GM12878 (cell line): ENCODE data around the gene PTPRU. TPM values are rescaled to one million over a fixed set of nuclear protein-coding genes. Genes with fewer than 3 reads are reported as not detected.

Experiments used
- ATAC-seq: fragments of 200-7000 bp; cut with Tn5 transposase; 3 replicates; pipeline ENCODE4 v1.9.1; 2020; ENCODE audit warnings: mild to moderate bottlenecking, moderate library complexity
- BruUV-seq: library from RNA; stranded (reverse); fragments of 400-500 nt; replicated peaks from 2 replicates; lab custom pipeline; 2021; lab: Mats Ljungman, UMichigan
- CTCF ChIA-PET: fragments of 300-600 bp; sonication (Branson Sonifier 250); formaldehyde crosslinking; extraction: SDS; loops from one replicate; lab custom pipeline; 2021; ENCODE audit warnings: inconsistent platforms; lab: Yijun Ruan, JAX
- POLR2A ChIA-PET: fragments of 350-600 bp; formaldehyde crosslinking; extraction: SDS; loops from one replicate; lab custom pipeline; 2021; ENCODE audit warnings: inconsistent platforms; lab: Charles Lee
- RAD21 ChIA-PET: fragments of 300-600 bp; sonication (Branson Sonifier 250); formaldehyde crosslinking; loops from one replicate; lab custom pipeline; 2023; ENCODE audit warnings: antibody characterized with exemption; ENCODE audit not compliant: unreplicated experiment; lab: Charles Lee
- SMC1A ChIA-PET: fragments of 300-600 bp; sonication (Branson Sonifier 250); formaldehyde crosslinking; loops from one replicate; lab custom pipeline; 2023; ENCODE audit not compliant: unreplicated experiment, uncharacterized antibody; lab: Charles Lee
- DNase-seq: peaks from one replicate; pipeline ENCODE4 v3.0.0-alpha.2; 2011; ENCODE audit warnings: low read depth, low spot score
- FAIRE-seq: peaks from 3 replicates; lab custom pipeline; 2011; peaks lifted over from hg19 to GRCh38; lab: Jason Lieb, UNC
- H2AFZ ChIP-seq: 2 replicates; pipeline ENCODE4 v1.6.0; 2011; ENCODE audit warnings: low read depth, low read length, control low read depth; ENCODE audit not compliant: control insufficient read depth
- H3K27ac ChIP-seq: 2 replicates; pipeline ENCODE4 v1.5.1; 2011; ENCODE audit warnings: control low read depth; ENCODE audit not compliant: control insufficient read depth, insufficient read depth
- H3K27me3 ChIP-seq, 2 experiments: replicated peaks in 1 of 2; 2 replicates each; pipeline versions ENCODE4 v1.6.0 to v1.6.1; 2011; ENCODE audit warnings: low read length in 1 of 2; ENCODE audit not compliant: control insufficient read depth in 2 of 2, insufficient read depth in 2 of 2
- H3K36me3 ChIP-seq, 2 experiments: 2 replicates each; pipeline ENCODE4 v1.5.1; 2011; ENCODE audit warnings: low read length in 1 of 2; ENCODE audit not compliant: control insufficient read depth in 2 of 2, insufficient read depth in 2 of 2
- H3K4me1 ChIP-seq: 2 replicates; pipeline ENCODE4 v1.6.1; 2011; ENCODE audit warnings: mild to moderate bottlenecking, low read length, moderate library complexity, mixed read lengths; ENCODE audit not compliant: control insufficient read depth, insufficient read depth
- H3K4me2 ChIP-seq: 2 replicates; pipeline ENCODE4 v1.6.0; 2011; ENCODE audit warnings: control low read depth; ENCODE audit not compliant: control insufficient read depth, insufficient read depth
- H3K4me3 ChIP-seq: fragments of 200-600 bp; sonication (generic); 2 replicates; pipeline ENCODE4 v1.5.1; 2016
- H3K79me2 ChIP-seq: 2 replicates; pipeline ENCODE4 v1.6.0; 2011; ENCODE audit warnings: low read length; ENCODE audit not compliant: control insufficient read depth, insufficient read depth
- H3K9ac ChIP-seq: 2 replicates; pipeline ENCODE4 v1.8.0; 2011; ENCODE audit warnings: low read length, control low read depth, mixed read lengths; ENCODE audit not compliant: control insufficient read depth, insufficient read depth
- H3K9me3 ChIP-seq: replicated peaks from 3 replicates; pipeline ENCODE4 v1.5.1; 2011; ENCODE audit warnings: mild to moderate bottlenecking, low read length; ENCODE audit not compliant: control insufficient read depth, insufficient read depth
- H4K20me1 ChIP-seq: 2 replicates; pipeline ENCODE4 v1.6.0; 2011; ENCODE audit not compliant: control insufficient read depth, insufficient read depth
- CTCF ChIP-seq, 3 experiments: IDR thresholded peaks in 2 of 3; conservative IDR thresholded peaks in 1 of 3; 2 replicates each; pipeline ENCODE4 v1.5.1; 2011; ENCODE audit warnings: low read depth in 3 of 3, low read length in 3 of 3, mild to moderate bottlenecking in 3 of 3, control low read depth in 2 of 3, moderate library complexity in 2 of 3, inconsistent platforms in 1 of 3, mixed read lengths in 1 of 3; ENCODE audit not compliant: control insufficient read depth in 2 of 3, insufficient read depth in 1 of 3; ENCODE audit errors: extremely low read depth in 1 of 3
- ELK1 ChIP-seq: IDR thresholded peaks from 2 replicates; pipeline ENCODE4 v1.6.1; 2012; ENCODE audit warnings: low read depth, low read length, improper control_type of control experiment
- IRF3 ChIP-seq: fragments of 450-650 bp; IDR thresholded peaks from 2 replicates; pipeline ENCODE4 v1.6.1; 2014; ENCODE audit warnings: mild to moderate bottlenecking
- PML ChIP-seq: IDR thresholded peaks from 2 replicates; pipeline ENCODE4 v1.6.1; 2012; ENCODE audit warnings: low read length, inconsistent platforms
- ZBTB4 ChIP-seq: fragments of 450-650 bp; formaldehyde crosslinking; IDR thresholded peaks from 2 replicates; pipeline ENCODE4 v1.4.0; 2022; ENCODE audit warnings: mild to moderate bottlenecking, moderate library complexity
- WGBS: methylation state at CpG from one replicate; pipeline ENCODE4 v1.1.6; 2016; ENCODE audit warnings: low lambda C conversion rate; ENCODE audit not compliant: insufficient replicate concordance, insufficient coverage; ENCODE audit errors: missing lambda C conversion rate; 5-methylcytosine and 5-hydroxymethylcytosine counted together
- in situ Hi-C: fragments of 300-500 bp; cut with MboI; formaldehyde crosslinking; loops from 9 replicates; pipeline ENCODE4 v1.14.3; 2018; ENCODE audit warnings: mixed read lengths
- intact Hi-C: fragments of 100-400 bp; cut with micrococcal nuclease; formaldehyde crosslinking; loops from one replicate; pipeline ENCODE4 v1.14.2; 2022; ENCODE audit not compliant: unreplicated experiment
- polyA plus RNA-seq, 11 experiments: library from polyadenylated mRNA; depleted of rRNA in 4 of 11; unstranded in 6 of 11; stranded (reverse) in 5 of 11; fragments of >200 nt; fragmentation: Nextera tagmentation in 4 of 11; fragmentation: Illumina TruSeq in 1 of 11; extraction: Ambion mirVana in 4 of 11; extraction: Trizol in 1 of 11; gene quantifications; 1 replicate in 1 of 11; 2 replicates in 10 of 11; pipeline versions ENCODE4 v1.2.1 to v1.2.3, GENCODE V29; 2011 to 2016; ENCODE audit warnings: inconsistent platforms in 2 of 11, missing spikeins in 2 of 11, low read depth in 1 of 11
- total RNA-seq, 4 experiments: library from RNA; depleted of rRNA in 3 of 4; stranded (reverse); fragments of >200 nt in 3 of 4; fragmentation: Illumina TruSeq in 1 of 4; extraction: Trizol in 1 of 4; gene quantifications; 2 replicates each; pipeline versions ENCODE4 v1.2.1 to v1.2.3, GENCODE V29; 2013 to 2021

PTPRU gene
- total and polyA plus RNA-seq, 10 of the 15 experiments (the other 5 are each of a cell fraction or from before 2014, with no cell fraction given) = 0.04 to 2.5 (median 0.73) TPM

- FAIRE-seq = no peak
Measured at GRCh38 chr1:29218223-29218622, 18.1 kb upstream of the PTPRU start.

More at GRCh38 chr1:29218223-29218622, 18.1 kb upstream of the PTPRU start:
- Histone ChIP-seq H3K4me2 (no peak overlapping the region), H3K36me3 (no peaks in the 10 kb centered on the region), H3K27me3 (no peaks in the 10 kb centered on the region), H3K27ac (no peak overlapping the region), H3K9me3 (no peaks in the 10 kb centered on the region), H3K4me3 (no peak overlapping the region), H3K9ac (no peak overlapping the region), H3K79me2 (no peaks in the 10 kb centered on the region), H2AFZ (no peak overlapping the region), H4K20me1 (no peaks in the 10 kb centered on the region), H3K4me1 (no peaks in the 10 kb centered on the region)
- ChIA-PET CTCF (interaction anchor here (0.7 kb wide), 1 partner anchor 22 kb away, joined by 3 read pairs; no protein-coding TSS in a partner anchor), POLR2A (interaction anchor here (1.7 kb wide), 1 partner anchor 10 kb away, joined by 7 read pairs; no protein-coding TSS in a partner anchor), RAD21 (no interaction called here), SMC1A (interaction anchor here (0.7 to 1.5 kb wide), 2 partner anchors 14 to 16 kb away, joined by 3 to 4 read pairs; no protein-coding TSS in a partner anchor)
- TF ChIP-seq ELK1 (no peak), PML (no peak), ZBTB4 (no peak), CTCF (IDR thresholded peaks at IDR 0.05 in 2 of 3, conservative IDR thresholded peaks at IDR 0.05 in 1 of 3; ENCODE audit: control insufficient read depth in 2 of 3, extremely low read depth in 1 of 3, insufficient read depth in 1 of 3, low read depth in 3 of 3, low read length in 3 of 3) (no peak), IRF3 (no peak)
- ATAC-seq (no peak), DNase-seq (no peak)
- intact Hi-C loops = no loop called here
- in situ Hi-C loops = no loop called here
- no TSS peak for BruUV-seq
- WGBS = 98% methylated on average over 2 of the region's 2 CpGs
